ENCODE results near the gene LMAN1. TPM values are rescaled to one million over a fixed set of nuclear protein-coding genes. Genes with fewer than 3 reads are reported as not detected.

Gene LMAN1
- total RNA-seq (100 to 1,000 TPM in 1 of 2 donors, 10 to 100 TPM in 1; 77.2 to 265 TPM), polyA plus RNA-seq (100 to 1,000 TPM in 1 of 2 donors, 10 to 100 TPM in 1; 77.4 to 120 TPM)

GRCh38 chr18:59358712-59359575, at the start of gene LMAN1:
Gene LMAN1, minus strand, starts transcription at chr18:59359265. Its CDS starts 21 bp downstream, at chr18:59359244.
- WGBS = under 1% methylated on average over 76 of the region's 76 CpGs
- Histone ChIP-seq H3K36me3 (ENCODE audit: control insufficient read depth in 4 of 4, insufficient read depth in 3 of 4, low read depth in 1 of 4, low read length in 3 of 4) (peaks cover 0 to 18% (median 15%) of the 10 kb centered on the region in 4 donors), H3K9ac (ENCODE audit: low read depth in 1 of 2, low read length in 2 of 2) (peak within 1 kb of the TSS; percentile 97 to 98), H3K4me1 (ENCODE audit: control insufficient read depth in 4 of 4, insufficient read depth in 4 of 4, low read length in 3 of 4) (peaks cover 4 to 15% (median 7%) of the 10 kb centered on the region in 4 donors), H3K27me3 (ENCODE audit: control insufficient read depth in 4 of 4, insufficient read depth in 4 of 4, low read length in 3 of 4) (no peaks in the 10 kb centered on the region), H3K27ac (ENCODE audit: low read depth in 1 of 2, low read length in 2 of 2) (peak within 1 kb of the TSS; percentile 97 to 98), H3K4me3 (ENCODE audit: low read depth in 1 of 3, low read length in 3 of 3) (peak within 1 kb of the TSS; percentile 80 to 99 (median 90)), H3K9me3 (ENCODE audit: control insufficient read depth in 4 of 4, low read length in 3 of 4) (no peaks in the 10 kb centered on the region)
- TF ChIP-seq CTCF (IDR thresholded peaks at IDR 0.05; ENCODE audit: low read depth, low read length, missing input control) = no peak
- peak; percentile 56 for TF ChIP-seq REST (IDR thresholded peaks at IDR 0.05)
- TF ChIP-seq YY1 (IDR thresholded peaks at IDR 0.05) = peak; percentile 99
- TF ChIP-seq SP1 (IDR thresholded peaks at IDR 0.05) = peak; percentile 56
- TF ChIP-seq NR2F2 (IDR thresholded peaks at IDR 0.05) = peak; percentile 26
- peak in 1 of 2 donors; percentile 11 for TF ChIP-seq HNF4A (conservative IDR thresholded peaks at IDR 0.05)
- peak; percentile 95 for DNase-seq (ENCODE audit: low spot score)

GRCh38 chr18:59402432-59403090, 43.5 kb upstream of the LMAN1 start:
- H3K4me3 ChIP-seq (ENCODE audit: low read depth in 1 of 3, low read length in 3 of 3) = no peak overlapping the region
- 19% methylated on average over 13 of the region's 13 CpGs for WGBS
- no peak overlapping the region for H3K27ac ChIP-seq (ENCODE audit: low read depth in 1 of 2, low read length in 2 of 2)
- H3K27me3 ChIP-seq (ENCODE audit: control insufficient read depth in 4 of 4, insufficient read depth in 4 of 4, low read length in 3 of 4) = no peaks in the 10 kb centered on the region
- no peak overlapping the region for H3K9ac ChIP-seq (ENCODE audit: low read depth in 1 of 2, low read length in 2 of 2)
- no peaks in the 10 kb centered on the region for H3K9me3 ChIP-seq (ENCODE audit: control insufficient read depth in 4 of 4, low read length in 3 of 4)
- no peaks in the 10 kb centered on the region for H3K36me3 ChIP-seq (ENCODE audit: control insufficient read depth in 4 of 4, insufficient read depth in 3 of 4, low read depth in 1 of 4, low read length in 3 of 4)
- H3K4me1 ChIP-seq (ENCODE audit: control insufficient read depth in 4 of 4, insufficient read depth in 4 of 4, low read length in 3 of 4) = no peaks in the 10 kb centered on the region
- DNase-seq (ENCODE audit: low spot score) = peak; percentile 66
- TF ChIP-seq FOXA2 (IDR thresholded peaks at IDR 0.05) (no peak), YY1 (IDR thresholded peaks at IDR 0.05) (no peak), CTCF (IDR thresholded peaks at IDR 0.05; ENCODE audit: low read depth, low read length, missing input control) (peak; percentile 97), JUND (IDR thresholded peaks at IDR 0.05) (no peak), RXRA (IDR thresholded peaks at IDR 0.05) (peak; percentile 17 to 38), RAD21 (IDR thresholded peaks at IDR 0.05) (peak; percentile 99 to 100), FOXA1 (IDR thresholded peaks at IDR 0.05) (no peak), ATF3 (IDR thresholded peaks at IDR 0.05) (no peak), SP1 (IDR thresholded peaks at IDR 0.05) (no peak), GABPA (IDR thresholded peaks at IDR 0.05 in 1 of 2, conservative IDR thresholded peaks at IDR 0.05 in 1 of 2) (no peak), MAX (IDR thresholded peaks at IDR 0.05) (no peak), ZBTB33 (IDR thresholded peaks at IDR 0.05) (no peak), HNF4G (IDR thresholded peaks at IDR 0.05) (no peak), EGR1 (IDR thresholded peaks at IDR 0.05; ENCODE audit: low read depth in 2 of 2) (no peak)
